ENCODE results near the gene KRT31. TPM values are rescaled to one million over a fixed set of nuclear protein-coding genes. Genes with fewer than 3 reads are reported as not detected.

The KRT31 gene
- total and polyA plus RNA-seq, 2 donors (not counting 1 experiment from before 2014, with no cell fraction given): not detected

- H3K36me3 ChIP-seq (ENCODE audit: control insufficient read depth, insufficient read depth, low read length): no peaks in the 10 kb centered on the region
- no peak overlapping the region for H2AFZ ChIP-seq (ENCODE audit: low read length)
- H3K27ac ChIP-seq (ENCODE audit: insufficient read depth, low read length): no peak overlapping the region
- H3K9ac ChIP-seq (ENCODE audit: insufficient read depth, low read length): no peak overlapping the region
- H3K9me3 ChIP-seq (ENCODE audit: control insufficient read depth, insufficient read depth, low read depth, low read length): no peaks in the 10 kb centered on the region
- TF ChIP-seq CTCF (conservative IDR thresholded peaks at IDR 0.05 in 1 of 2, IDR thresholded peaks at IDR 0.05 in 1 of 2; ENCODE audit: low read depth in 1 of 2, low read length in 2 of 2) (no peak), EZH2 (IDR thresholded peaks at IDR 0.05; ENCODE audit: low read length, missing control alignments) (no peak)
- peaks cover 2% of the 10 kb centered on the region for H3K27me3 ChIP-seq (ENCODE audit: control insufficient read depth, insufficient read depth, low read length)
- H3K4me1 ChIP-seq (ENCODE audit: control insufficient read depth, extremely low read depth, insufficient read depth, low read length): no peaks in the 10 kb centered on the region
- DNase-seq (ENCODE audit: low read depth in 2 of 2): peak in 1 of 2 donors; percentile 36
- no peak overlapping the region for H3K4me3 ChIP-seq (replicated peaks in 1 of 4; ENCODE audit: control extremely low read depth in 1 of 4, insufficient read depth in 1 of 4, low read depth in 3 of 4, low read length in 4 of 4)
- no peak overlapping the region for H3K4me2 ChIP-seq (ENCODE audit: extremely low read depth, insufficient read depth, low read length)
- H3K79me2 ChIP-seq (ENCODE audit: control insufficient read depth, insufficient read depth, low read length): no peaks in the 10 kb centered on the region
- no peaks in the 10 kb centered on the region for H4K20me1 ChIP-seq (ENCODE audit: control insufficient read depth, extremely low read depth, insufficient read depth, low read length)
Measured at GRCh38 chr17:41394254-41394996, 3.0 kb downstream of the KRT31 start.

DNA sequence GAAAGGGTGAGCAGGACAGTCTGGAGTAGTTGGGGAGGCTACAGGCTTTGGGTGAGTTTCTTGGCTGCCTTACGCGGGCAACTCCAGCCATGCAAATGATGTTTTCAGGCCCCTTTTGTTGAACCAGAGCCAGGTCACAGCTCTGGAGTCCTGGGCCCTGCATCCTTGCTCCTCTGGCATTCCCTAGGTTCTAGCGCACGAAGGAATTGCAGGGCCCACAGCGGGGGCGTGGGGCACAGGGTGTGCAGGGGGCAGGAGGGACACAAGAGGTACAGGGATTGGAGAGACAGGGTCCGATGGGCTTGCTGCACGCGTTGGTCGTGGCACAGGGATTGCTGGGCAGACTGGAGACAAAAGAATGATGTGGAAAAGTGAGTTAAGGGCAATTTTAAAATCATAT, 3.6 kb downstream of the KRT31 start:
- Histone ChIP-seq H3K4me1 (ENCODE audit: control insufficient read depth, extremely low read depth, insufficient read depth, low read length) (no peaks in the 10 kb centered on the region), H3K27me3 (ENCODE audit: control insufficient read depth, insufficient read depth, low read length) (peaks cover 2% of the 10 kb centered on the region), H3K4me2 (ENCODE audit: extremely low read depth, insufficient read depth, low read length) (no peak overlapping the region), H3K4me3 (replicated peaks in 1 of 4; ENCODE audit: control extremely low read depth in 1 of 4, insufficient read depth in 1 of 4, low read depth in 3 of 4, low read length in 4 of 4) (no peak overlapping the region), H3K79me2 (ENCODE audit: control insufficient read depth, insufficient read depth, low read length) (no peaks in the 10 kb centered on the region), H4K20me1 (ENCODE audit: control insufficient read depth, extremely low read depth, insufficient read depth, low read length) (no peaks in the 10 kb centered on the region), H3K9me3 (ENCODE audit: control insufficient read depth, insufficient read depth, low read depth, low read length) (no peaks in the 10 kb centered on the region), H3K9ac (ENCODE audit: insufficient read depth, low read length) (no peak overlapping the region), H3K36me3 (ENCODE audit: control insufficient read depth, insufficient read depth, low read length) (no peaks in the 10 kb centered on the region), H2AFZ (ENCODE audit: low read length) (no peak overlapping the region), H3K27ac (ENCODE audit: insufficient read depth, low read length) (no peak overlapping the region)
- no peak for TF ChIP-seq CTCF (conservative IDR thresholded peaks at IDR 0.05 in 1 of 2, IDR thresholded peaks at IDR 0.05 in 1 of 2; ENCODE audit: low read depth in 1 of 2, low read length in 2 of 2)
- TF ChIP-seq EZH2 (IDR thresholded peaks at IDR 0.05; ENCODE audit: low read length, missing control alignments): no peak
- no peak for DNase-seq (ENCODE audit: low read depth in 2 of 2)

DNA sequence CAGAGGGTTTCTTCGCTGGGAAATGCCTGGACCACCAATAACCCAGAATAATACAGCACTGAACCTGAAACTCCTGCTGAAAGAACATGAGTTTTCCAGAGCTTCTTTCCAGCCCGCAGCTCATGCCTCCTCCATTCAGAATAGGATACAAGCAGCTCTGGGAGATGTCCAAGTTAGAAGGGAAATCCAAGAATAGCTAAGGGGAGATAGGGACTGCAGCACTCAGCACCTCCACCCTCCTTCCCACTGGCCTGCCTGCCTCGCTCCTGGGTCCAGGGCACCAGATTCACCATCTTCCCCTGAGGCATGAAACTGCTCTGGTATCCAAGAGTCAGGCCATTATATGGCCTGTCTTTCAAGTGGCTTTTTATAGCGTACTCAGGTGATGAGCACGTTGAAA, 4.1 kb downstream of the KRT31 start:
- H3K27ac ChIP-seq (ENCODE audit: insufficient read depth, low read length): no peak overlapping the region
- H3K36me3 ChIP-seq (ENCODE audit: control insufficient read depth, insufficient read depth, low read length): no peaks in the 10 kb centered on the region
- no peak overlapping the region for H3K4me2 ChIP-seq (ENCODE audit: extremely low read depth, insufficient read depth, low read length)
- H2AFZ ChIP-seq (ENCODE audit: low read length): no peak overlapping the region
- H4K20me1 ChIP-seq (ENCODE audit: control insufficient read depth, extremely low read depth, insufficient read depth, low read length): no peaks in the 10 kb centered on the region
- no peak for TF ChIP-seq CTCF (conservative IDR thresholded peaks at IDR 0.05 in 1 of 2, IDR thresholded peaks at IDR 0.05 in 1 of 2; ENCODE audit: low read depth in 1 of 2, low read length in 2 of 2)
- no peak for TF ChIP-seq EZH2 (IDR thresholded peaks at IDR 0.05; ENCODE audit: low read length, missing control alignments)
- H3K4me1 ChIP-seq (ENCODE audit: control insufficient read depth, extremely low read depth, insufficient read depth, low read length): no peaks in the 10 kb centered on the region
- peak in 1 of 2 donors; percentile 42 for DNase-seq (ENCODE audit: low read depth in 2 of 2)
- H3K9ac ChIP-seq (ENCODE audit: insufficient read depth, low read length): no peak overlapping the region
- no peak overlapping the region for H3K4me3 ChIP-seq (replicated peaks in 1 of 4; ENCODE audit: control extremely low read depth in 1 of 4, insufficient read depth in 1 of 4, low read depth in 3 of 4, low read length in 4 of 4)
- H3K9me3 ChIP-seq (ENCODE audit: control insufficient read depth, insufficient read depth, low read depth, low read length): no peaks in the 10 kb centered on the region
- no peaks in the 10 kb centered on the region for H3K79me2 ChIP-seq (ENCODE audit: control insufficient read depth, insufficient read depth, low read length)
- H3K27me3 ChIP-seq (ENCODE audit: control insufficient read depth, insufficient read depth, low read length): peaks cover 2% of the 10 kb centered on the region
